ENCODE data around the gene P3H2.

The P3H2 gene

DNA sequence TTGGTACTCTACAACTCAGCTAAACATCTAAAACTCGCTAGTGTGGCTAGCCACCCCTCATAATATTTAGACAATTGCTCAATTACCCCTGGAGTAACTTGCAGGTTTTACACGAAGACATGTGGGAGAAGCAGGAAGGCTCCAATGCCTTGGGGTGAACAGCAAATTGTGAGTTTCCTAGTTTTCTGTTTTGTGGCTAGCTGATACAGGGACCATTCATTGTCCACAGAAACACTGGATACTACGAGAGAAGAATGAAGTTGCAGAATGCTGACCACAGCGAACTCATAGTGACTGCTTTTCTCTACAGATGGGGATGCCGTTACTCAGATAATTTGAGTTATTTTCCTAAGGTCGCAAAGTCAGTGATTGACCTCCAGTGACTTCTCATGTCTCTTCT is 212.9 kb downstream of the P3H2 start:
- Histone ChIP-seq H3K36me3 (ENCODE audit: control insufficient read depth, insufficient read depth, low read length) (no peaks in the 10 kb centered on the region), H3K4me3 (ENCODE audit: low read length) (no peak overlapping the region), H3K9ac (ENCODE audit: low read length) (no peak overlapping the region), H3K9me3 (ENCODE audit: control insufficient read depth, low read length) (no peaks in the 10 kb centered on the region), H3K4me1 (ENCODE audit: control insufficient read depth, insufficient read depth, low read length) (no peaks in the 10 kb centered on the region), H3K27me3 (ENCODE audit: control insufficient read depth, insufficient read depth, low read length) (no peaks in the 10 kb centered on the region)

All from mucosa of stomach (tissue), 1 donor.